ENCODE measurements around the gene EIF4A2. TPM values are rescaled to one million over a fixed set of nuclear protein-coding genes. Genes with fewer than 3 reads are reported as not detected.

EIF4A2 gene
- total and polyA plus RNA-seq, 10 of the 15 experiments (the other 5 are each of a cell fraction or from before 2014, with no cell fraction given), result 154 to 680 (median 259) TPM

GRCh38 chr3:186788482-186789370 is 5.3 kb downstream of the EIF4A2 start:
- ATAC-seq, result no peak; the same call in 2 of the 3 replicates
- Histone ChIP-seq H3K4me1 (ENCODE audit: control insufficient read depth, insufficient read depth, low read length) (no peaks in the 10 kb centered on the region), H3K27me3 (replicated peaks in 1 of 2; ENCODE audit: control insufficient read depth in 2 of 2, insufficient read depth in 2 of 2, low read length in 1 of 2) (no peaks in the 10 kb centered on the region), H3K4me2 (ENCODE audit: control insufficient read depth, insufficient read depth) (peak overlapping the region; percentile 64), H3K9me3 (replicated peaks; ENCODE audit: control insufficient read depth, insufficient read depth, low read length) (no peaks in the 10 kb centered on the region; the same call in 1 of the 3 replicates), H3K36me3 (ENCODE audit: control insufficient read depth in 2 of 2, insufficient read depth in 2 of 2, low read length in 1 of 2) (peaks cover 21 to 55% of the 10 kb centered on the region in 2 experiments), H3K4me3 (peak overlapping the region; percentile 78; the same call in 1 of the 2 replicates), H3K79me2 (ENCODE audit: control insufficient read depth, insufficient read depth, low read length) (peaks cover 53% of the 10 kb centered on the region), H3K27ac (ENCODE audit: control insufficient read depth, insufficient read depth) (no peak overlapping the region), H3K9ac (ENCODE audit: control insufficient read depth, insufficient read depth, low read length) (no peak overlapping the region), H2AFZ (ENCODE audit: control insufficient read depth, low read depth, low read length) (no peak overlapping the region), H4K20me1 (ENCODE audit: control insufficient read depth, insufficient read depth) (peaks cover 22% of the 10 kb centered on the region; the same call in 1 of the 2 replicates)
- DNase-seq (ENCODE audit: low read depth, low spot score), result no peak
- BruUV-seq (replicated peaks), result no TSS peak
- ChIA-PET CTCF (no interaction called here), RAD21 (ENCODE audit: unreplicated experiment) (interaction anchor here (0.5 kb wide), 1 partner anchor 857 kb away, joined by 3 read pairs; no protein-coding TSS in a partner anchor), POLR2A (interaction anchor here (0.6 to 1.4 kb wide), 4 partner anchors 10 to 277 kb away, joined by 3 to 5 read pairs (median 4); partner anchors contain the start of gene RFC4), SMC1A (ENCODE audit: uncharacterized antibody, unreplicated experiment) (interaction anchor here (1.0 to 2.2 kb wide), 3 partner anchors 9 to 17 kb away, joined by 4 to 7 read pairs (median 6); no protein-coding TSS in a partner anchor)
- 0 out of 2 replicates have a peak, but pooled peaks have one; percentile 27 for TF ChIP-seq ZBED1 (IDR thresholded peaks at IDR 0.05; ENCODE audit: borderline replicate concordance)
- peak; percentile 54; the same call in 1 of the 2 replicates for TF ChIP-seq POLR2AphosphoS5 (IDR thresholded peaks at IDR 0.05; ENCODE audit: low read length)
- TF ChIP-seq NR2C2 (IDR thresholded peaks at IDR 0.05; ENCODE audit: borderline replicate concordance, control insufficient read depth, insufficient read length, low read depth), result no peak
- in situ Hi-C loops (cut with MboI) (loop anchor here (25.0 kb wide), 1 partner anchor 851 kb away; the partner anchor contains the start of gene TRA2B), intact Hi-C loops (cut with micrococcal nuclease; ENCODE audit: unreplicated experiment) (loop anchor here (10.0 kb wide), 1 partner anchor 236 kb away; no protein-coding TSS in a partner anchor)
- no peak for FAIRE-seq
- WGBS (ENCODE audit: insufficient coverage, insufficient replicate concordance, low lambda C conversion rate, missing lambda C conversion rate), result 22% methylated on average over 13 of the region's 13 CpGs

All from GM12878 (cell line).